DND-41 (cell line): ENCODE measurements around the gene SLC35G3.
A peak's percentile ranks its signal among the peaks of the same experiment; 100 is the strongest.
"Not testable (repeated sequence)": the region's sequence is repeated elsewhere in the genome, so short reads cannot be mapped to it uniquely, and the experiment has no call there.

Experiments used
- ATAC-seq: fragments of 200-7000 bp; cut with Tn5 transposase; 3 replicates; pipeline ENCODE4 v1.9.1; 2021; ENCODE audit warnings: low read depth; ENCODE audit not compliant: insufficient read depth
- DNase-seq: peaks from one replicate; pipeline ENCODE4 v3.0.0-alpha.2; 2020
- H2AFZ ChIP-seq: 2 replicates; pipeline ENCODE4 v1.6.0; 2012; ENCODE audit warnings: low read depth, low read length
- H3K27ac ChIP-seq: 2 replicates; pipeline ENCODE4 v1.5.1; 2012; ENCODE audit warnings: low read length, inconsistent platforms
- H3K27me3 ChIP-seq: fragments of 200-600 bp; sonication (generic); 2 replicates; pipeline ENCODE4 v1.6.0; 2012; ENCODE audit warnings: low read length, mild to moderate bottlenecking, inconsistent platforms; ENCODE audit not compliant: insufficient read depth, poor library complexity
- H3K36me3 ChIP-seq: 2 replicates; pipeline ENCODE4 v1.5.1; 2012; ENCODE audit warnings: low read length, inconsistent platforms; ENCODE audit not compliant: insufficient read depth
- H3K4me1 ChIP-seq: 2 replicates; pipeline ENCODE4 v1.5.1; 2012; ENCODE audit warnings: mild to moderate bottlenecking, low read length; ENCODE audit not compliant: insufficient read depth
- H3K4me2 ChIP-seq: 2 replicates; pipeline ENCODE4 v1.6.0; 2012; ENCODE audit warnings: mild to moderate bottlenecking, moderate library complexity, low read length, inconsistent platforms; ENCODE audit not compliant: insufficient read depth
- H3K4me3 ChIP-seq, 2 experiments: fragments of 200-600 bp in 1 of 2; shearing (Covaris generic) in 1 of 2; 2 replicates each; pipeline ENCODE4 v1.5.1; 2012 to 2016; ENCODE audit warnings: inconsistent platforms in 2 of 2, low read length in 2 of 2, mild to moderate bottlenecking in 2 of 2, low read depth in 1 of 2, moderate library complexity in 1 of 2
- H3K79me2 ChIP-seq: 2 replicates; pipeline ENCODE4 v1.6.0; 2012; ENCODE audit warnings: low read length, inconsistent platforms; ENCODE audit not compliant: insufficient read depth
- H3K9ac ChIP-seq: 2 replicates; pipeline ENCODE4 v1.6.0; 2012; ENCODE audit warnings: low read depth, mild to moderate bottlenecking, inconsistent platforms, low read length, moderate library complexity
- H3K9me3 ChIP-seq: 2 replicates; pipeline ENCODE4 v1.5.1; 2012; ENCODE audit warnings: low read length, moderate library complexity, mild to moderate bottlenecking, inconsistent platforms; ENCODE audit not compliant: insufficient read depth, severe bottlenecking
- H4K20me1 ChIP-seq: 2 replicates; pipeline ENCODE4 v1.6.0; 2012; ENCODE audit warnings: low read length; ENCODE audit not compliant: insufficient read depth
- EZH2 ChIP-seq: IDR thresholded peaks from 3 replicates; pipeline ENCODE4 v1.6.1; 2012; ENCODE audit warnings: borderline replicate concordance, low read depth, mild to moderate bottlenecking, moderate library complexity, low read length, inconsistent platforms; ENCODE audit not compliant: severe bottlenecking
- TF ChIP-seq, protein P1 (sequence below): IDR thresholded peaks from 2 replicates; pipeline ENCODE4 v1.5.1; 2012; ENCODE audit warnings: borderline replicate concordance, low read length, moderate library complexity, mild to moderate bottlenecking; ENCODE audit not compliant: poor library complexity, severe bottlenecking; ENCODE audit errors: extremely low read depth

The SLC35G3 gene

GRCh38 chr17:35174835-35175334, 19.3 kb downstream of the SLC35G3 start:
- H4K20me1 ChIP-seq = no peaks in the 10 kb centered on the region
- no peak for TF ChIP-seq EZH2
- TF ChIP-seq, protein P1, sequence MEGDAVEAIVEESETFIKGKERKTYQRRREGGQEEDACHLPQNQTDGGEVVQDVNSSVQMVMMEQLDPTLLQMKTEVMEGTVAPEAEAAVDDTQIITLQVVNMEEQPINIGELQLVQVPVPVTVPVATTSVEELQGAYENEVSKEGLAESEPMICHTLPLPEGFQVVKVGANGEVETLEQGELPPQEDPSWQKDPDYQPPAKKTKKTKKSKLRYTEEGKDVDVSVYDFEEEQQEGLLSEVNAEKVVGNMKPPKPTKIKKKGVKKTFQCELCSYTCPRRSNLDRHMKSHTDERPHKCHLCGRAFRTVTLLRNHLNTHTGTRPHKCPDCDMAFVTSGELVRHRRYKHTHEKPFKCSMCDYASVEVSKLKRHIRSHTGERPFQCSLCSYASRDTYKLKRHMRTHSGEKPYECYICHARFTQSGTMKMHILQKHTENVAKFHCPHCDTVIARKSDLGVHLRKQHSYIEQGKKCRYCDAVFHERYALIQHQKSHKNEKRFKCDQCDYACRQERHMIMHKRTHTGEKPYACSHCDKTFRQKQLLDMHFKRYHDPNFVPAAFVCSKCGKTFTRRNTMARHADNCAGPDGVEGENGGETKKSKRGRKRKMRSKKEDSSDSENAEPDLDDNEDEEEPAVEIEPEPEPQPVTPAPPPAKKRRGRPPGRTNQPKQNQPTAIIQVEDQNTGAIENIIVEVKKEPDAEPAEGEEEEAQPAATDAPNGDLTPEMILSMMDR = no peak
- H3K36me3 ChIP-seq = no peaks in the 10 kb centered on the region
- no peaks in the 10 kb centered on the region for H3K79me2 ChIP-seq
- H3K9me3 ChIP-seq = no peaks in the 10 kb centered on the region
- peaks cover 5% of the 10 kb centered on the region; the same call in 1 of the 2 replicates for H3K4me1 ChIP-seq
- H3K4me3 ChIP-seq = no peak overlapping the region
- no peak overlapping the region for H3K9ac ChIP-seq
- ATAC-seq (no peak), DNase-seq (no peak)
- no peak overlapping the region for H2AFZ ChIP-seq
- no peak overlapping the region for H3K4me2 ChIP-seq
- no peaks in the 10 kb centered on the region for H3K27me3 ChIP-seq
- H3K27ac ChIP-seq = no peak overlapping the region

DNA sequence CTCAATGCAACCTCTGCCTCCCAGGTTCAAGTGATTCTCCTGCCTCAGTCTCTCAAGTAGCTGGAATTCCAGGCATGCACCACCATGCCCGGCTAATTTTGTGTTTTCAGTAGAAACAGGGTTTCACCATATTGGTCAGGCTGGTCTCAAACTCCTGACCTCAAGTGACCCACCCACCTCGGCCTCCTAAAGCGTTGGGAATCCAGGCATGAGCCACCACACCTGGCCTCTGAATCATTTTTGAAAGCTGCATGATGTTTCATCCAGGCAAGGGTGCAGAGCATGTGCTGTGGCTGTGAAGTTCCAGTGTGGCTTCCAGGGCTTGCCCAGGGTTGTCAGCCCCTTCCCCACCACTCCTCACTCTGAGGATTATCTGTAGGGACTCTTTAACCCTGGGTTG, 21.9 kb downstream of the SLC35G3 start:
- not testable (repeated sequence) for H3K4me1 ChIP-seq, H3K9me3 ChIP-seq, H3K36me3 ChIP-seq, H3K4me2 ChIP-seq, H3K79me2 ChIP-seq, H3K4me3 ChIP-seq, DNase-seq, H3K27me3 ChIP-seq, H3K9ac ChIP-seq, H4K20me1 ChIP-seq, ATAC-seq, H3K27ac ChIP-seq, H2AFZ ChIP-seq

GRCh38 chr17:35171834-35172233, 22.4 kb downstream of the SLC35G3 start:
- Histone ChIP-seq H3K9me3 (no peaks in the 10 kb centered on the region), H3K4me3 (no peak overlapping the region), H3K27me3 (no peaks in the 10 kb centered on the region), H3K36me3 (no peaks in the 10 kb centered on the region), H3K79me2 (no peaks in the 10 kb centered on the region), H3K27ac (no peak overlapping the region), H2AFZ (no peak overlapping the region), H4K20me1 (no peaks in the 10 kb centered on the region), H3K4me1 (peaks cover 5% of the 10 kb centered on the region; the same call in 1 of the 2 replicates), H3K4me2 (no peak overlapping the region), H3K9ac (no peak overlapping the region)
- no peak for TF ChIP-seq EZH2
- TF ChIP-seq, protein P1 = no peak
- ATAC-seq (0 out of 3 replicates have a peak, but pooled peaks have one; percentile 12), DNase-seq (no peak)

DNA sequence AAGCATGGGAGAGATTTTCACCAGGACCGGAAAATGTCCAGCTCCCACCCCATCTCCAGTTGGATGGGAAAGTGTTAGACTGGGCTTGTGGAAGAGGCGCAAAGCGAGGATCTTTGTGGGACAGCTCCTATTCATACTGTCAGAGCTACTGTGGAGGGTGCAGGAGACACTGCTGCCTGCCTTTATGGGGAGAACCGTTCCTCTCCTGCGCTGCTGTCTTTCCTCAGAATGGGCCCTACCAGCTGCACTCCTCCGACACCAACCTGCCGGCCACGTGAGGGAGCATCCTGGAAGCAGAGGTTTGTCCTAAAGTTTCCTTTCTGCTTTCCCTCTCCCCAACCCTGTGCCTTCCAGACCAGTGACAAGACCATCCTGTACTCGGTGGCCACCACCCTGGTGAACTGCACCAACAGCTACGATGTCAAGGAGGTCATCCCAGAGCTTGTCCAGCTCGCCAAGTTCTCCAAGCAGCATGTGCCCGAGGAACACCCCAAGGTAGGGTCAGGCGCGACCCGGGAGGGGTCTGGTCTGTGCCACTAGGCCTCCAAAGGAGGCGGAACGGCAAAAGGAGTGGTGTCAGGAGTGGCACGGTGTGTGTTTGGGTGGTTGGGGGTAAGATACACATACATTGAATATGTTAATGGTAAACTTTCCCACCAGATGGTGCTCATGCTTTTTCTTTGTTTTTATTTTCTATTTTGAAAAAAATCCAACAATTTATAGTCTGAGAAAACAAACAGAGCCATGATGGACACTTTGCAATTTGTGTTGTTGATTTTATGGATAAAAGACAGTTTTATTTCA, 23.0 kb downstream of the SLC35G3 start:
- no peaks in the 10 kb centered on the region for H4K20me1 ChIP-seq
- H3K9ac ChIP-seq = no peak overlapping the region
- H3K9me3 ChIP-seq = no peaks in the 10 kb centered on the region
- TF ChIP-seq, protein P1 = peak; percentile 56
- no peak for TF ChIP-seq EZH2
- H2AFZ ChIP-seq = no peak overlapping the region
- no peaks in the 10 kb centered on the region for H3K79me2 ChIP-seq
- DNase-seq (peak; percentile 16), ATAC-seq (peak; percentile 80)
- no peaks in the 10 kb centered on the region for H3K27me3 ChIP-seq
- H3K4me3 ChIP-seq = no peak overlapping the region
- H3K27ac ChIP-seq = no peak overlapping the region
- peaks cover 5% of the 10 kb centered on the region; the same call in 1 of the 2 replicates for H3K4me1 ChIP-seq
- H3K4me2 ChIP-seq = no peak overlapping the region
- no peaks in the 10 kb centered on the region for H3K36me3 ChIP-seq
